22Rv1 (cell line): ENCODE results near the gene RHD.
"Not testable (repeated sequence)": the region's sequence is repeated elsewhere in the genome, so short reads cannot be mapped to it uniquely, and the experiment has no call there.

Experiments
- H3K27ac ChIP-seq: fragments of 450-650 bp; 2 replicates; pipeline ENCODE4 v1.5.1; 2017
- TF ChIP-seq, protein P1 (sequence below): fragments of 450-650 bp; IDR thresholded peaks from 2 replicates; pipeline ENCODE4 v1.5.1; 2017; ENCODE audit warnings: mild to moderate bottlenecking

Gene RHD

DNA sequence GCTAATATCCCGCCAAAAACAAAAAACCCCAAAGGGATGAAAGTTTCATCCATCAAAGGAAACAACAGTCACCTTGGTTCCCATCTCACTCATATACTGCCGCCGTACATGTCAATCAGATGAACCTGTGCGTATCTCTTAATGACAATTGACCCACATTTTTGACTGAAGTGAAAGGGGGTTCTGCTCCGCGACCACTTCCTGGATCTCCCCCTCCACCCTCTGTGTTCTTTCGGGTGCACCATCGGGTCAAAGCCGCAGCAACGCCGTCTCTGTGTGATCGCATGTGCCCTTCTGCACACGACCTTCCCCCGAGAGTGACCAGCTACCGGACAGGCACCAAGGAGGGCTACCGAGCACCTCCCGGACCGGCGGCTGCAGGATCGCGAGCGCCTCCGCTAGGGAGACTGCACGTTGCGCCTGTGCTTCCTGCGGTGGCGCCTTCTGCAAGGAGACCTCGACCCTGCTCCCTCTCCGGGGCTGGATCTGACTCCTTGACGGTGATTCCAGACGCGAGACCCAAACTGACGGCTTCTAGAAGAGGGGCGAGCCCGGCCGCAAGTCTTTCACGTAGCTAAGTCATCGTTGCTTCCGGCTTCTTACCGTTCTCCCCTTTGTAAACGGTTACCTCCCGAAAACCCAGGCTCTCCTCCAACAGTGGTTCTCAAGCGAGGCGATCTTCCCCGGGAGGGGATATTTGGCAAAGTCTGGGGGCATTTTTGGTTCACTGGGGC lies 5.6 kb upstream of the RHD start:
- TF ChIP-seq, protein P1, sequence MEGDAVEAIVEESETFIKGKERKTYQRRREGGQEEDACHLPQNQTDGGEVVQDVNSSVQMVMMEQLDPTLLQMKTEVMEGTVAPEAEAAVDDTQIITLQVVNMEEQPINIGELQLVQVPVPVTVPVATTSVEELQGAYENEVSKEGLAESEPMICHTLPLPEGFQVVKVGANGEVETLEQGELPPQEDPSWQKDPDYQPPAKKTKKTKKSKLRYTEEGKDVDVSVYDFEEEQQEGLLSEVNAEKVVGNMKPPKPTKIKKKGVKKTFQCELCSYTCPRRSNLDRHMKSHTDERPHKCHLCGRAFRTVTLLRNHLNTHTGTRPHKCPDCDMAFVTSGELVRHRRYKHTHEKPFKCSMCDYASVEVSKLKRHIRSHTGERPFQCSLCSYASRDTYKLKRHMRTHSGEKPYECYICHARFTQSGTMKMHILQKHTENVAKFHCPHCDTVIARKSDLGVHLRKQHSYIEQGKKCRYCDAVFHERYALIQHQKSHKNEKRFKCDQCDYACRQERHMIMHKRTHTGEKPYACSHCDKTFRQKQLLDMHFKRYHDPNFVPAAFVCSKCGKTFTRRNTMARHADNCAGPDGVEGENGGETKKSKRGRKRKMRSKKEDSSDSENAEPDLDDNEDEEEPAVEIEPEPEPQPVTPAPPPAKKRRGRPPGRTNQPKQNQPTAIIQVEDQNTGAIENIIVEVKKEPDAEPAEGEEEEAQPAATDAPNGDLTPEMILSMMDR = peak; percentile 36
- not testable (repeated sequence) for H3K27ac ChIP-seq

GRCh38 chr1:25267288-25268142 lies 4.8 kb upstream of the RHD start:
- H3K27ac ChIP-seq = peak overlapping the region; percentile 65

DNA sequence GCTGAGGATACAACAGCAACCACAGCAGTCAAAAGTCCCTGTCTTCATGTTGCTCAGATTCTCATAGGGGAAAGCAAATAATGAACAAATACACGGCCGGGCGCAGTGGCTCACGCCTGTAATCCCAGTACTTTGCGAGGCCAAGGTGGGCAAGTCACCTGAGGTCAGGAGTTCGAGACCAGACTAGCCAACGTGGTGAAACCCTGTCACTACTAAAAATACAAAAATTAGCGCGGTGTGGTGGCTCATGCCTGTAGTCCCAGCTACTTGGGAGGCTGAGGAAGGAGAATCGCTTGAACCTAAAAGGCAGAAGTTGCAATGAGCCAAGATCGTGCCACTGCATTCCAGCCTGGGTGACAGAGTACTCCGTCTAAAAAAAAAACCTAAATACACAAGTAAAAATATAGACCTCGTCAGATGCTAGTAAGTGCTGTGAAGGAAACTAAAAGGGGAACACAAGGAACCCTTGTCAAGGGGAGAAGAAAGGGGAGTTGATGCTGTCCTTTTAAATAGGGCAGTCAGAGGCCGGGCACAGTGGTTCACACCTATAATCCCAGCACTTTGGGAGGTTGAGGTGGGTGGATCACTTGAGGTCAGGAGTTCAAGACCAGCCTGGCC lies 4.1 kb upstream of the RHD start:
- H3K27ac ChIP-seq = peak overlapping the region; percentile 65

GRCh38 chr1:25275648-25276047 lies 3.3 kb downstream of the RHD start:
- H3K27ac ChIP-seq = not testable (repeated sequence)

DNA sequence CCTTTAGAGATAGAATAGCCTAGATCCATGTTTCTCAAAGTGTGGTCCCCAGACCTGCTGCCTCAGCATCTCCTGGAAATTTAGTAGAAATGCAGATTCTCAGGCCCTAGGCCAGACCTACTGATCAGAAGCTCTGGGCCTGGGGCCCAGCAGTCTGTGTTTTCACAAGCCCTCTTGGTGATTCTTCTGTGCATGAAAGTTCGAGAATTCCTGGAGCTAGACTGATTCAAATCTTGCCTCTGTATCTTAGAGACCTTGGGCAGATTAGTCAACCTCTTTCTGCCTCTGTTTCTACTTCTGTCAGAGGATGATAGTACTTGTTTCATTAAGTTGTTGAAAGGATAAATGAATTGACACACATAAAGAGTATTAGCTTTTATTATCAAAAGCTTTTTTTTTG lies 5.0 kb downstream of the RHD start:
- H3K27ac ChIP-seq = not testable (repeated sequence)

GRCh38 chr1:25278358-25278757 lies 6.0 kb downstream of the RHD start:
- not testable (repeated sequence) for H3K27ac ChIP-seq

- not testable (repeated sequence) for H3K27ac ChIP-seq
These were observed 6.5 kb downstream of the RHD start for GRCh38 chr1:25278790-25279189.

DNA sequence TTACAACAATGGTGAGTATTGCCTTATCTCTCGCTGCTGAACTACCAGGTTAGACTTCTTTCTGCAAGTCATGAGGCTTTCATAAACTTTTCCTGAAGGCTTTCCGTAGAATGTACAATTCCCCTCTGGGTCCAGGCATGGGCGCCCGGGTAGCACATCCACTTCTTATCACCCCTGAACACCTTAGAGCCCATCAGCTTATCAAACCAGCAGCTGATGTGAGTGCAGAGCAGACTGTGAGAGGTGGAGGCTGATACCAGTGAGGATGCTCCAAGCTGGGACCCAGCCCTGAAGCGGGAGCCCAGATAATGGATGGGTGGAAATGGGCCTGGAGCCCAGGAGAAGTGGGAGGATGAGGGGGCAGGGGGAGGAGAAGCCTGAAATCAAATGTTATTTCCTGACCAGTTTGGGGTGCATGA lies 7.4 kb downstream of the RHD start:
- not testable (repeated sequence) for H3K27ac ChIP-seq

GRCh38 chr1:25285862-25286261 lies 13.6 kb downstream of the RHD start:
- not testable (repeated sequence) for H3K27ac ChIP-seq

DNA sequence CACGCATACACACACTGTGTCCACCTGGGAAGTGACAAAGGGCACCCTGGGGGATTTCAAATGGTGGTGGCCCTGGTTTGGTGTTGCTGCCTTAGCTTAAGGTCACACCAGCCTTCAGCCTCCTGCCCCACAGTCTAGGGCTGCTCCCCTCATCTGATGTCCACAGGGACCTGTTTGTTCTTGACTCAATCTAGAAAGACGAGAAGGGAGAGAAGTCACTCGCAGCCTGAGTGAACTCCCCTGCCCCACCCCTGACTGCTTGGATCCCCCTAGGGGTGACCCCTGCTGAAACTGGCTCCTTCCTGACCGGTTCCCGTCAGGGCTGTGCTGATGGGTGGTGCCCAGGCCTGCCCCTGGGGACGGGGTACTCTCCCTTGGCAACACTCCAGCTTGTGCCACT lies 14.9 kb downstream of the RHD start:
- not testable (repeated sequence) for H3K27ac ChIP-seq

GRCh38 chr1:25288573-25289101 lies 16.3 kb downstream of the RHD start:
- not testable (repeated sequence) for H3K27ac ChIP-seq

- TF ChIP-seq, protein P1 = peak; percentile 24
- not testable (repeated sequence) for H3K27ac ChIP-seq
These were observed 17.7 kb downstream of the RHD start for GRCh38 chr1:25290043-25290442.

DNA sequence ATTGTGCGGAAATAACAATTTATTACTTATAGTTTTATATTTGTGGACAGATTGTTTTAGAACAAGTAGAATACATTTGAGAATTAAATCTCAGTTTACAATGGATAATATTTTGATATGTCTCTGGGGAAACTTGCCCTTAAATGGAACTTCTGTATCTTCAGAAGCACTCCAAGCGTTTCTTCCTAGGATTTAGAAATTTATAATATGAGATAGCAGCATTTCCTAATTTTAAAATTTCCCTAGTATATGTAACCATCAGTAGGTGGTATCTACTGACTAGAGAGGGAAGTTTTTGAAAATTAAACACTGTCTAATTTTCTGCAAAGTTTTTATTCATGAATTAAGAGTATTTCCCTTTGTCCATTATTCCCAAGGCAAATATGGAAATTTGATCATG lies 21.1 kb downstream of the RHD start:
- not testable (repeated sequence) for H3K27ac ChIP-seq

DNA sequence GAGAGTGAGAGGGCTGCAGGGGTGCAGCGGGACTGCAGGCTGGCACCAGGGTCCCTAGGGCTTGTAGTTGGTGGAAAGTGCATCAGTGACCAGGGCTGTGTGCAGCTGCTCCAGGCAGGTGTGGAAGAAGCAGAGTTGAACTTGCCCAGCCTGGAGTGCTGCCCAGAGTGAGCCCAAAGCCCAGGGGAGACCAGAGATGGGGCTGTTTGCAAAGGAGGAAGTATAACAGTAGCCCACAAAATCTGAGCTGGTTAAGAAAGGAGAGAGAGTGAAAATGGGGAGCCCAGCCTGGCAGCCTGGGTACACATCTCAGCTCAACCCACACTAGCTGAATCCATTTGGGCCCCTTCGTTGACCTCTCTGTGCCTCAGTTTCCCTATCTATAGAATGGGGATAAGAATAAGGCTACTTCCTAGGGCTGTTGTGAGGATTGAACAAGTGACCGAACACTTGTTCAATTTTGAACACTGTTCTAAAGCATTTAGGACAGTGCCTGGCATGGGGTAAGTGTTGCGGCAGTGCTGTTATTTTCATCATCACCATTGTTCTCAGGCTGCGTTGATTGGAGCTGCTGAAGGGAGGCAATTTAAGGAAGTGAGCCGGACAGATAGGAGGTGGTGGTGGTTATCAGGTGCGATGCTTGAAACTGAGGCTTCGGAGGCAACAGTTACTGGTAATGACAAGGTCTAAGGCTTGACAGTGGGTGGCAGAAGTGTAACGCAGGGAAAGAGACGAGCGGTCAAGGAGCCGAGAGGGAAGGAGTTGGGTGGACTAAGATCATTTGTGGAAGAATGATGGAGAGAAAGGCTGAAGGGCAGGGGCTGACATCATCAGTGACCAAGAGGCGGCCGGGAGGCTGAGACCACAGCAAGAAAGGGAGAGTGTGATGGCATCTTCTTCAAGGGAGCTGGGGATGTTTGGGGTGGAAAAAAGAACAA lies 22.8 kb downstream of the RHD start:
- H3K27ac ChIP-seq = not testable (repeated sequence)

GRCh38 chr1:25296501-25296900 lies 24.2 kb downstream of the RHD start:
- not testable (repeated sequence) for H3K27ac ChIP-seq

DNA sequence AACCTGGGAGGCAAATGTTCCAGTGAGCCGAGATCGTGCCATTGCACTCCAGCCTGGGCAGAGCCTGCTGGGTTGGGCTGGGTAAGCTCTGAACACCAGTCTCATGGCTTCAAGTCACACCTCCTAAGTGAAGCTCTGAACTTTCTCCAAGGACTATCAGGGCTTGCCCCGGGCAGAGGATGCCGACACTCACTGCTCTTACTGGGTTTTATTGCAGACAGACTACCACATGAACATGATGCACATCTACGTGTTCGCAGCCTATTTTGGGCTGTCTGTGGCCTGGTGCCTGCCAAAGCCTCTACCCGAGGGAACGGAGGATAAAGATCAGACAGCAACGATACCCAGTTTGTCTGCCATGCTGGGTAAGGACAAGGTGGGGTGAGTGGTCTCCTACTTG lies 28.4 kb downstream of the RHD start:
- H3K27ac ChIP-seq = not testable (repeated sequence)

GRCh38 chr1:25302330-25302729 lies 30.0 kb downstream of the RHD start:
- not testable (repeated sequence) for H3K27ac ChIP-seq

DNA sequence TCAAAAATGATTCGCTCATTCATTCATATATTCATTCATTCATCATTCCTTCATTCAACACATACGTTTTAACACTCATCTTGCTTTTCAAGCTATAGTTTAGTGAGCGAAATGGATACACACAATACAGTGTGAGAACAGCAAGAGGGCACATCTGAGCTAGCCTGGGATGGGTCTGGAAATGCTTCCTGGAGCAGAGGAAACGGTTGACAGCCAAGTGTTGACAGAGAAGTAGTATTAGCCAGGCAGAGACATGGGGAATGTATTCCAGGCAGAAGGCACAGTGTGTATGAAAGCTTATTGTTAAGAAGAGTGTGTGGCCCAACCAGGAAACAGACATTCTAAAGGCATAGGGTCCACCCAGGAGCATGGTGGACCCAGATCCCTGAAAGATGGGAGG lies 32.6 kb downstream of the RHD start:
- H3K27ac ChIP-seq = not testable (repeated sequence)
